Breast epithelium (tissue), 4 donors: Measurements from ENCODE around the gene ATXN1. TPM values are rescaled to one million over a fixed set of nuclear protein-coding genes. Genes with fewer than 3 reads are reported as not detected.
"Not testable (repeated sequence)": the region's sequence is repeated elsewhere in the genome, so short reads cannot be mapped to it uniquely, and the experiment has no call there.

Source experiments
- DNase-seq, 2 donors: peaks; one replicate each; pipeline ENCODE4 v3.0.0-alpha.2; 2019; ENCODE audit warnings: low spot score in 2 of 2
- H3K27ac ChIP-seq, 2 donors: fragments of 200-600 bp; sonication (generic) in 1 of 2; one replicate each; pipeline ENCODE4 v1.5.1; 2016 to 2019; ENCODE audit warnings: mild to moderate bottlenecking in 1 of 2
- H3K27me3 ChIP-seq, 2 donors: fragments of 200-600 bp; sonication (generic) in 1 of 2; one replicate each; pipeline versions ENCODE4 v1.5.1 to v1.6.0; 2017 to 2019; ENCODE audit warnings: control low read depth in 1 of 2, mild to moderate bottlenecking in 1 of 2
- H3K36me3 ChIP-seq: fragments of 200-600 bp; one replicate; pipeline ENCODE4 v1.5.1; 2019
- H3K4me1 ChIP-seq, 2 donors: fragments of 200-600 bp; sonication (generic); one replicate each; pipeline ENCODE4 v1.5.1; 2016 to 2019; ENCODE audit warnings: control low read depth in 1 of 2
- H3K4me3 ChIP-seq, 3 donors: fragments of 200-600 bp; sonication (generic); 1 replicate in 2 of 3; 2 replicates in 1 of 3; pipeline ENCODE4 v1.5.1; 2016 to 2019; ENCODE audit warnings: mild to moderate bottlenecking in 3 of 3, moderate library complexity in 2 of 3
- H3K9me3 ChIP-seq, 2 donors: fragments of 200-600 bp; sonication (generic) in 1 of 2; one replicate each; pipeline ENCODE4 v1.5.1; 2016 to 2019; ENCODE audit warnings: control low read depth in 1 of 2
- POLR2A ChIP-seq: fragments of 450-650 bp; IDR thresholded peaks from one replicate; pipeline ENCODE4 v1.6.1; 2016; ENCODE audit warnings: antibody characterized with exemption, mild to moderate bottlenecking, moderate library complexity
- POLR2AphosphoS5 ChIP-seq, 3 donors: sonication (generic); formaldehyde crosslinking; IDR thresholded peaks; one replicate each; pipeline ENCODE4 v1.6.1; 2017; ENCODE audit warnings: antibody characterized with exemption in 3 of 3
- intact Hi-C: fragments of 100-400 bp; cut with DNase I; formaldehyde crosslinking; loops from one replicate; pipeline ENCODE4 v1.15.1; 2023; ENCODE audit warnings: low total_unique reads
- total RNA-seq, 3 donors: library from RNA; depleted of rRNA; stranded (reverse); fragments of >200 nt; gene quantifications; one replicate each; pipeline ENCODE4 v1.1.0, GENCODE V29; 2016
- TF ChIP-seq, protein P1 (sequence below), 3 donors: fragments of 450-650 bp; IDR thresholded peaks; one replicate each; pipeline ENCODE4 v1.5.1; 2016 to 2017; ENCODE audit warnings: antibody characterized with exemption in 3 of 3, mild to moderate bottlenecking in 3 of 3, moderate library complexity in 3 of 3

The ATXN1 gene
- total RNA-seq, 3 donors from 2014 or later = 26.7 to 63.2 (median 37.4) TPM

DNA sequence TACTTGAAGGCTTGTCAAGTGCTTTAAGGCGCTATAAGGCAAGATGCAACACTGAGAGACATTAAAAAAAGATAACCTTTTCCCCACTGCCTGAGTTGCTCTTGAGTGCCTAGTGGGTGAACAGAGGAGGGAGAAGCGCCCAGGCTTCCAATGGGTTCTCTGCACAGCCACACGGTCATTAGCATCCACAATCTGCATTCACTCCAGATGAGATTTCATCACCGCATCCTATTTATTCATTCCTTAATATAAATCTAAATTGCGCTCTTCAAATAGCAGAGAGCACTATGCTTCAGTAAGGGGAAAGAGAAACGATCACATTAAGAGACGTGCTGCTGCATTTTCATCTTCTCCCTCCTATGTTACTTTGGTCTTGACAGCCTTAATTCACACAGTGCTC lies 219.2 kb downstream of the ATXN1 start:
- intact Hi-C loops = no loop called here
- DNase-seq = no peak
- Histone ChIP-seq H3K9me3 (no peaks in the 10 kb centered on the region), H3K4me3 (no peak overlapping the region), H3K4me1 (no peaks in the 10 kb centered on the region), H3K27ac (no peak overlapping the region), H3K27me3 (no peaks in the 10 kb centered on the region), H3K36me3 (no peaks in the 10 kb centered on the region)
- no peak for TF ChIP-seq POLR2A
- no peak for TF ChIP-seq POLR2AphosphoS5 (IDR thresholded peaks at IDR 0.05)
- TF ChIP-seq, protein P1, sequence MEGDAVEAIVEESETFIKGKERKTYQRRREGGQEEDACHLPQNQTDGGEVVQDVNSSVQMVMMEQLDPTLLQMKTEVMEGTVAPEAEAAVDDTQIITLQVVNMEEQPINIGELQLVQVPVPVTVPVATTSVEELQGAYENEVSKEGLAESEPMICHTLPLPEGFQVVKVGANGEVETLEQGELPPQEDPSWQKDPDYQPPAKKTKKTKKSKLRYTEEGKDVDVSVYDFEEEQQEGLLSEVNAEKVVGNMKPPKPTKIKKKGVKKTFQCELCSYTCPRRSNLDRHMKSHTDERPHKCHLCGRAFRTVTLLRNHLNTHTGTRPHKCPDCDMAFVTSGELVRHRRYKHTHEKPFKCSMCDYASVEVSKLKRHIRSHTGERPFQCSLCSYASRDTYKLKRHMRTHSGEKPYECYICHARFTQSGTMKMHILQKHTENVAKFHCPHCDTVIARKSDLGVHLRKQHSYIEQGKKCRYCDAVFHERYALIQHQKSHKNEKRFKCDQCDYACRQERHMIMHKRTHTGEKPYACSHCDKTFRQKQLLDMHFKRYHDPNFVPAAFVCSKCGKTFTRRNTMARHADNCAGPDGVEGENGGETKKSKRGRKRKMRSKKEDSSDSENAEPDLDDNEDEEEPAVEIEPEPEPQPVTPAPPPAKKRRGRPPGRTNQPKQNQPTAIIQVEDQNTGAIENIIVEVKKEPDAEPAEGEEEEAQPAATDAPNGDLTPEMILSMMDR (IDR thresholded peaks at IDR 0.05) = no peak

- TF ChIP-seq POLR2AphosphoS5 (IDR thresholded peaks at IDR 0.05) = no peak
- TF ChIP-seq, protein P1 (IDR thresholded peaks at IDR 0.05) = no peak
- TF ChIP-seq POLR2A = no peak
- no peaks in the 10 kb centered on the region for H3K4me1 ChIP-seq
- no peaks in the 10 kb centered on the region for H3K27me3 ChIP-seq
- no peak for DNase-seq
- H3K9me3 ChIP-seq = no peaks in the 10 kb centered on the region
- no peaks in the 10 kb centered on the region for H3K36me3 ChIP-seq
- H3K27ac ChIP-seq = peak overlapping the region; percentile 13 to 18
- H3K4me3 ChIP-seq = no peak overlapping the region
- intact Hi-C loops = no loop called here
Measured at GRCh38 chr6:16540804-16541752, 220.2 kb downstream of the ATXN1 start.

- intact Hi-C loops, H3K36me3 ChIP-seq, H3K9me3 ChIP-seq, H3K27ac ChIP-seq, H3K27me3 ChIP-seq, H3K4me3 ChIP-seq, DNase-seq, H3K4me1 ChIP-seq: not testable (repeated sequence)
Measured at GRCh38 chr6:16540383-16540782, 220.9 kb downstream of the ATXN1 start.

DNA sequence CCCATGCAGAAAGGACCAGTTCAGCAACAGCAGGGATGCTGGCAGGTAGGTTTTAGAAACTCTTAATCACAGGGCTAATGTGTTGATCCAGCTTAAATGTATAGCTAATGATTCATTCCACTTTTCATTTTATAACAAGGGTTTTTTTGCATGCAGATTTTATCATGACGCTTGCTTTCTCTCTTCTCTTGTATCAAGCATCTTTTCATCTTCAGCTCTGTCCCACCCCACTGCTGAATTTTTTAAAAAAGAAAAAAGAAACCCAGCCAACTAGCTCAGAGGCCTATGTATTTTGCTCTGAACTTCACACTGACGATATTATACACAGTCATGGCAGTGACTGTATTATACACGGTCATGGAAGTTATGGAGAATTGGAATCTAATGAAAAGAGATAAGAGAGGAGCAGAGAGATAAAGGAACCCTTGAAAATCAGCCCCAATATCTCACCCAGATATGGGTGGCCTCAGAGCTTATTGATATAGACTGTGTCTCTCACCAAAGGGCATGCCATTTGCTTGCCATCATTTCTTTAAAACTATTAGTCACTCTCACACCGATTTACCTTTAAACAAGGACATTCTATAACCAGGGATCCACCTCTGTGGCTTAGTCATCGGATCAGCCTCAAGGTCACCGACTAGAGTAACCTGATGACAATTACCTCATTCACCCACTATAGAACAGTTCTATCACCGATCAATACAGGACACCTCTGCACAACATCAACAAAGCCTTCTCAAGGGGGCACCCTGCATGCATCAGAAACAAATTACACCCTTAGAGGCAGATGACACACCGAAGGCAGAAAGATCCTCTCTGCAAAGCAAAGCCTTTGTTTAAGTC lies 222.0 kb downstream of the ATXN1 start:
- intact Hi-C loops = no loop called here
- H3K27ac ChIP-seq = no peak overlapping the region
- H3K36me3 ChIP-seq = no peaks in the 10 kb centered on the region

DNA sequence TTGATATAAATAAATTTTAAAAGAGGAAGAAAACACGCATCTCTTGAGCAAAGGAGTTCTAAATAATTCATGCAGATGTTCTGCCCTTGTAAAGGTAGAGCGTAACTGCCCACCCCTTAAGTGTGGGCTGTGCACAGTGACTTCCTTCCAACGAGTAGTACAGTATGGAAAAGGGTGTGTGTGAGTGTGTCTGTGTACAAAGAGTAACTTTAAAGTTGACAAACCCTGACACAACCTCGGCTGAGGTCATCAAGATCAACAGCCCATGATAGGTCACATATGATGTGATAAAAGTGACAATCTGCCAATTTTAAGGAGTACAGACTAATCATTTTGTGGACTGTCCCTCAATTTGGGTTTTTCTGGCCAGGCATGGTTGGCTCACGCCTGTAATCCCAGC lies 225.7 kb downstream of the ATXN1 start:
- no peaks in the 10 kb centered on the region for H3K9me3 ChIP-seq
- TF ChIP-seq, protein P1 (IDR thresholded peaks at IDR 0.05) = no peak
- no peak for TF ChIP-seq POLR2A
- no peak for TF ChIP-seq POLR2AphosphoS5 (IDR thresholded peaks at IDR 0.05)
- H3K27me3 ChIP-seq = no peaks in the 10 kb centered on the region
- no peak for DNase-seq
- H3K27ac ChIP-seq = no peak overlapping the region
- no peaks in the 10 kb centered on the region for H3K4me1 ChIP-seq
- intact Hi-C loops = no loop called here
- H3K36me3 ChIP-seq = no peaks in the 10 kb centered on the region
- no peak overlapping the region for H3K4me3 ChIP-seq

More for the DNA sequence above, 222.0 kb downstream of the ATXN1 start:
- no peak for DNase-seq
- no peak for TF ChIP-seq POLR2AphosphoS5 (IDR thresholded peaks at IDR 0.05)
- TF ChIP-seq, protein P1 (IDR thresholded peaks at IDR 0.05) = no peak
- TF ChIP-seq POLR2A = no peak
- Histone ChIP-seq H3K4me1 (no peaks in the 10 kb centered on the region), H3K9me3 (no peaks in the 10 kb centered on the region), H3K27me3 (no peaks in the 10 kb centered on the region), H3K4me3 (no peak overlapping the region)
